Esophagus squamous epithelium (tissue), 4 donors: ENCODE measurements around the gene HK2.
"Not testable (repeated sequence)": the region's sequence is repeated elsewhere in the genome, so short reads cannot be mapped to it uniquely, and the experiment has no call there.

Experiments
- CTCF ChIP-seq, 6 experiments: fragments of 450-650 bp in 4 of 6; fragments of 200-600 bp in 2 of 6; sonication (generic) in 2 of 6; IDR thresholded peaks; one replicate each; pipeline ENCODE4 v1.5.1; 2016 to 2019; ENCODE audit warnings: antibody characterized with exemption in 6 of 6, mild to moderate bottlenecking in 4 of 6, moderate library complexity in 4 of 6
- POLR2A ChIP-seq, 4 donors: fragments of 450-650 bp; IDR thresholded peaks; one replicate each; pipeline ENCODE4 v1.6.1; 2017; ENCODE audit warnings: antibody characterized with exemption in 4 of 4, mild to moderate bottlenecking in 4 of 4, moderate library complexity in 3 of 4

- not testable (repeated sequence) for TF ChIP-seq CTCF, POLR2A (IDR thresholded peaks at IDR 0.05)
These were observed 21.3 kb downstream of the HK2 start for GRCh38 chr2:74855114-74855707.
